GM12873 (cell line): ENCODE measurements around the gene VTI1A.

ENCODE experiments used
- CTCF ChIP-seq: IDR thresholded peaks from 2 replicates; pipeline ENCODE4 v1.5.1; 2012; ENCODE audit warnings: low read depth, mild to moderate bottlenecking, moderate library complexity, low read length, control low read depth; ENCODE audit not compliant: insufficient read depth; ENCODE audit errors: missing control alignments

Gene VTI1A

DNA sequence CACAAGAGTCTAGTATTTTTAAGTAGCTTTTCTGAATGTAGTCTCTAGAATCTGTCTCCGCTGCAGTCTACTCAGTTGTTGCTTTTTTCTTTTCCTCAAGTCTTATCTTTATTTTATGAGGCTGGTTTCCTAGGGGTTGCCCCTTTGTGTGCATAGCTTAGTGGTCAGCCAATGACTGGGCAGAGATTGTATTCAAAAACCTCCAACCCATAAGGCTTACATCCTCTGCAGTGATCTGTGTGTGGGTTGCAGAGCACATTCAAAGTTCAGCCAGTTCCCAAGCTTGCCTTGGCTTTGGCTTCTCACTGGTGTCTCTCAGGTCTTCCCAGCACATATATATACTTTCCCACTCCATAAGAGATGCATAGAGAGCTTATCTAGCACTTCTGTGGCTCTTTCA, 343.0 kb downstream of the VTI1A start:
- no peak for TF ChIP-seq CTCF

DNA sequence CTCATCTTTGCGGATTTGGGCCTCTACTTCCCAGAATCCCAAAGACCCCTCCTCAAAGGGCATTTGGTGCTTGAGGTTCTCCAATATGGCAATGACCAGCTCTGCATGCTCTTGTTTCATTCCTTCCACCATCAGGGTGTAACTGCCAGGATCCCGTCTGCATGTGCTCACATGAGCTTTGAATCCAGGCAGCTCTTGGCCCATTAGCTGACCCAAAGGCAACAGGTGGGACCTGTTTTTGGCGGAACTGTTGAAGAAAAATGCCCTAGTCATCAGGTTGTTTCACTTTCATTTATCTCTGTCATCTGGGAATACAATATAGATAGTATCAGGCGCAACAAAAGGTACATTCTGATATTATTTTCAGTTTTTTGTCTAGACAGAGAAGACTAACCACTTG, 343.9 kb downstream of the VTI1A start:
- TF ChIP-seq CTCF = no peak

- TF ChIP-seq CTCF = no peak
Measured at GRCh38 chr10:112791447-112791846, 344.4 kb downstream of the VTI1A start.

GRCh38 chr10:112792487-112793201, 345.6 kb downstream of the VTI1A start:
- no peak for TF ChIP-seq CTCF

- TF ChIP-seq CTCF = no peak
Measured at GRCh38 chr10:112793202-112793921, 346.3 kb downstream of the VTI1A start.

DNA sequence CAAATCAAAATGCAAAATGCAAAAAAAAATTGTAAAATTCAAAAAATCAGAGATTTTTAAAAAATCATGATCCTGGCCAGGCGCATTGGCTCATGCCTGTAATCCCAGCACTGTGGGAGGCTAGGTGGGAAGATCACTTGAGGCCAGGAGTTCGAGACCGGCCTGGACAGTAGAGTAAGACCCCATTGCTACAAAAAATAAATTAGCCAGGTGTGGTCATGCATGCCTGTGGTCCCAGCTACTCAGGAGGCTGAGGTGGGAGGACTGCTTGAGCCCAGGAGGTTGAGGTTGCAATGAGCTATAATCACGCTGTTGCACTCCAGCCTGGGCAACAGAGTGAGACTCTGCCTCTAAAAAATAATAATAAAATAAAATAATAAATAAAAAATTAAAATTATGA, 347.2 kb downstream of the VTI1A start:
- no peak for TF ChIP-seq CTCF

DNA sequence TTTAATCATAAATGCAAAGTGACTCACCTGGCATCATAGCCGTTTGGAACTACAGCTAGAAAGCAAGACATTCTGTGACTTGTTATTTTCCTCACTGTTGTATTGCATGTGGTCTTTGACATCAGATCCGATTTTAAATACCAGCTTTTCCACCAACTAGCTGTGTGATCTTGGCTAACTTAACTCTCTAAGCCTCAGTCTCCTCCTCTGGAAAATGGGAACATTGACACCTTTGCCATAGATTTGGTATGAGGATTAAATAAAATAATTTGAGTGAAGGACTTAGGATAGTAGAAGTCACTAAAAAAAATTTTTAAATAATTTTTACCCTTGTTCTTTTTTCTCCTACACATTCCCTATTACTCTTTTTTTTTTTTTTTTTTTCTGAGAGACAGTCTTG, 348.1 kb downstream of the VTI1A start:
- no peak for TF ChIP-seq CTCF
